ENCODE results near the gene TAAR5.

GRCh38 chr6:132568611-132569010 lies 20.9 kb downstream of the TAAR5 start:
- TF ChIP-seq, protein P1, sequence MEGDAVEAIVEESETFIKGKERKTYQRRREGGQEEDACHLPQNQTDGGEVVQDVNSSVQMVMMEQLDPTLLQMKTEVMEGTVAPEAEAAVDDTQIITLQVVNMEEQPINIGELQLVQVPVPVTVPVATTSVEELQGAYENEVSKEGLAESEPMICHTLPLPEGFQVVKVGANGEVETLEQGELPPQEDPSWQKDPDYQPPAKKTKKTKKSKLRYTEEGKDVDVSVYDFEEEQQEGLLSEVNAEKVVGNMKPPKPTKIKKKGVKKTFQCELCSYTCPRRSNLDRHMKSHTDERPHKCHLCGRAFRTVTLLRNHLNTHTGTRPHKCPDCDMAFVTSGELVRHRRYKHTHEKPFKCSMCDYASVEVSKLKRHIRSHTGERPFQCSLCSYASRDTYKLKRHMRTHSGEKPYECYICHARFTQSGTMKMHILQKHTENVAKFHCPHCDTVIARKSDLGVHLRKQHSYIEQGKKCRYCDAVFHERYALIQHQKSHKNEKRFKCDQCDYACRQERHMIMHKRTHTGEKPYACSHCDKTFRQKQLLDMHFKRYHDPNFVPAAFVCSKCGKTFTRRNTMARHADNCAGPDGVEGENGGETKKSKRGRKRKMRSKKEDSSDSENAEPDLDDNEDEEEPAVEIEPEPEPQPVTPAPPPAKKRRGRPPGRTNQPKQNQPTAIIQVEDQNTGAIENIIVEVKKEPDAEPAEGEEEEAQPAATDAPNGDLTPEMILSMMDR (conservative IDR thresholded peaks at IDR 0.05 in 1 of 2, IDR thresholded peaks at IDR 0.05 in 1 of 2; ENCODE audit: extremely low read depth in 1 of 2, insufficient read depth in 1 of 2, low read depth in 1 of 2, low read length in 2 of 2), result no peak
- no peak for TF ChIP-seq EZH2 (IDR thresholded peaks at IDR 0.05; ENCODE audit: borderline replicate concordance, low read length)

Measured in mammary epithelial cell (primary cell).